22Rv1 (cell line): ENCODE results near the gene ATP5F1E.
A peak's percentile ranks its signal among the peaks of the same experiment; 100 is the strongest.
"Not testable (repeated sequence)": the region's sequence is repeated elsewhere in the genome, so short reads cannot be mapped to it uniquely, and the experiment has no call there.

ENCODE experiments used
- H3K27ac ChIP-seq: fragments of 450-650 bp; 2 replicates; pipeline ENCODE4 v1.5.1; 2017
- ZFX ChIP-seq: fragments of 450-650 bp; IDR thresholded peaks from 2 replicates; pipeline ENCODE4 v1.6.1; 2017; ENCODE audit warnings: antibody characterized with exemption, borderline replicate concordance
- TF ChIP-seq, protein P1 (sequence below): fragments of 450-650 bp; IDR thresholded peaks from 2 replicates; pipeline ENCODE4 v1.5.1; 2017; ENCODE audit warnings: mild to moderate bottlenecking

Gene ATP5F1E

DNA sequence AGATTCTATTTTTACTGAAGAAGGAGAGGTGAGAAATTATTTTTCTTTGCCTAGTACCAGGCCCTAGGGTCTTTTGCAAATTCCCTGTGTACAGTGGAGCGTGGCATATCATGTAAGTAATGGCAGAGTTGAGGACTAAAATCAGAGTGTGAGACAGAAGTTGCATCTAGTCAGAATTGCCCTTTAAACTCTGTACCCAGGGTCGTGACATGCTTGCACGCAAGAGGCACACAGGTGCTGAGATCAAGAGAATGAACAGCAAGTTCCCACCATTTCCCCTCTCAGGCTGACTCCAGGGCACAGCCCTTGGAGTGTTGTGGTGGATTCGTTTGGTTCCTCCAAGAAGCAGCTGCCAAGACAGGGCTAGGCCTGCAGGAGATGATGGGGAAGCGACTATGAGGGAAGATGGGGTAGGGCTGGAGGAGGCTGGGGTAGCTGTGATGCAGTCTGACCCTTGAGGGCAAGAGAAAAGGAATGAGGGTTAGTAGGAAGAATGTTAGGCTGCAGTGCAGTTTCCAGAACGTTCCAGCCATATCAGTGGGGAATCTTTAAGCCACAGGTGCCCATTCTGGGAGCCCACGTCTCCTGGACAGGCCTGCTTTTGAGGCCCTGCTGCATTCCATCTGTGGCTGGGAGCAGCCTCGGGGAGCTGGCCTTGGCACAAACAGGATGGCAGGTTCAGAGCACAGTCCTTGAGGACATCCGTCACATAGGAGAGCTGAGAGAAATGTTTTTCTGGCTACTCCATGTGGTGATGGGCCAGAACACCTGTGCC lies 44.2 kb downstream of the ATP5F1E start:
- TF ChIP-seq, protein P1, sequence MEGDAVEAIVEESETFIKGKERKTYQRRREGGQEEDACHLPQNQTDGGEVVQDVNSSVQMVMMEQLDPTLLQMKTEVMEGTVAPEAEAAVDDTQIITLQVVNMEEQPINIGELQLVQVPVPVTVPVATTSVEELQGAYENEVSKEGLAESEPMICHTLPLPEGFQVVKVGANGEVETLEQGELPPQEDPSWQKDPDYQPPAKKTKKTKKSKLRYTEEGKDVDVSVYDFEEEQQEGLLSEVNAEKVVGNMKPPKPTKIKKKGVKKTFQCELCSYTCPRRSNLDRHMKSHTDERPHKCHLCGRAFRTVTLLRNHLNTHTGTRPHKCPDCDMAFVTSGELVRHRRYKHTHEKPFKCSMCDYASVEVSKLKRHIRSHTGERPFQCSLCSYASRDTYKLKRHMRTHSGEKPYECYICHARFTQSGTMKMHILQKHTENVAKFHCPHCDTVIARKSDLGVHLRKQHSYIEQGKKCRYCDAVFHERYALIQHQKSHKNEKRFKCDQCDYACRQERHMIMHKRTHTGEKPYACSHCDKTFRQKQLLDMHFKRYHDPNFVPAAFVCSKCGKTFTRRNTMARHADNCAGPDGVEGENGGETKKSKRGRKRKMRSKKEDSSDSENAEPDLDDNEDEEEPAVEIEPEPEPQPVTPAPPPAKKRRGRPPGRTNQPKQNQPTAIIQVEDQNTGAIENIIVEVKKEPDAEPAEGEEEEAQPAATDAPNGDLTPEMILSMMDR: no peak
- no peak for TF ChIP-seq ZFX
- H3K27ac ChIP-seq: no peak overlapping the region

DNA sequence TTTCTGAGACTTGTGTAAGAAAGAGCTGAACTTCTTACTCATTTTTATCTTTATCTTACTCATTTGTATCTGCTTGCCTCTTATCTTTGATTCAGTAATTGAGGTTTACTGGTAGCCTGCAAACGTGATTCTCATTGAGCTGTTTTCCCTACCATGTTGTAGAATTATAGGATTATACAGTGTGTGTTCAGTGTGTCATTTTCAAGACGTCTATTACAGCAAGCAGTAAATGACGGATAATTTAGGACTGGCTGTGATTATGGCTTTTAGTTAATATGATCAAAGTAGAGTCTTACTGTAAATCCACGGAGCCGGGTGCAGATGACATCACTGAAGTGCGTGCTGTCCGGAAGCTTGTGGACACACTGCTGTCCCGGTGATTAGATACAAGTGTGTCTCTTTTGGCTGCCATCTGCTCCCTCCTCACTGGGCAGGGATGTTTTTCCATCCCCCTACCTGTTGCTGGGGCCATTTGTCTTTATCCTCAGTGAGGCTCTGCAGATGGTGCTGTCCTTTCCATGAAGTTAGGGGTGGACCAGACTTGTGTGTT lies 45.1 kb downstream of the ATP5F1E start:
- H3K27ac ChIP-seq: no peak overlapping the region
- TF ChIP-seq, protein P1: no peak
- TF ChIP-seq ZFX: no peak

- TF ChIP-seq, protein P1: no peak
- TF ChIP-seq ZFX: no peak
- no peak overlapping the region for H3K27ac ChIP-seq
Measured at GRCh38 chr20:58986286-58986967, 45.7 kb downstream of the ATP5F1E start.

GRCh38 chr20:58985656-58986055 lies 46.5 kb downstream of the ATP5F1E start:
- TF ChIP-seq, protein P1: no peak
- TF ChIP-seq ZFX: no peak
- no peak overlapping the region for H3K27ac ChIP-seq

DNA sequence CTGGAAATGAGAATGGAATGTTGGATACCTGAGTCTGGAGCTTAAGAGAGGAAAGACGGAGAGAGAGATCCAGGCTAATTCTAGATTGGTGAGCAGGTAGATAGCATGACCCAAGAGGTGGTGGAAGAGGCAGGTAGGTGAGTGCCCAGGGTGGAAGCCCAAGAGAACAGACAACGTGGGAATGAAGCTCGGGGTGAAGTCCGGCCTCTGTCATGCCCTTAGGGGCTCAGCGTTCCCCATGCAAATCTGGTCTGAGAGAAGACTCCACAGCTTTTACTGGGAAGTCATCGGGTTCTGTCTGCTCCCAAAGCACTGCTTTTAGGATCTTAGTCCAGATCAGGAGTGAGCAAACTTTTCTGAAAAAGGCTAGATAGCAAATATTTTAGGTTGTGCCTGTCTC lies 47.4 kb downstream of the ATP5F1E start:
- no peak overlapping the region for H3K27ac ChIP-seq
- TF ChIP-seq, protein P1: no peak
- no peak for TF ChIP-seq ZFX

GRCh38 chr20:58983115-58983468 lies 49.0 kb downstream of the ATP5F1E start:
- H3K27ac ChIP-seq: not testable (repeated sequence)

DNA sequence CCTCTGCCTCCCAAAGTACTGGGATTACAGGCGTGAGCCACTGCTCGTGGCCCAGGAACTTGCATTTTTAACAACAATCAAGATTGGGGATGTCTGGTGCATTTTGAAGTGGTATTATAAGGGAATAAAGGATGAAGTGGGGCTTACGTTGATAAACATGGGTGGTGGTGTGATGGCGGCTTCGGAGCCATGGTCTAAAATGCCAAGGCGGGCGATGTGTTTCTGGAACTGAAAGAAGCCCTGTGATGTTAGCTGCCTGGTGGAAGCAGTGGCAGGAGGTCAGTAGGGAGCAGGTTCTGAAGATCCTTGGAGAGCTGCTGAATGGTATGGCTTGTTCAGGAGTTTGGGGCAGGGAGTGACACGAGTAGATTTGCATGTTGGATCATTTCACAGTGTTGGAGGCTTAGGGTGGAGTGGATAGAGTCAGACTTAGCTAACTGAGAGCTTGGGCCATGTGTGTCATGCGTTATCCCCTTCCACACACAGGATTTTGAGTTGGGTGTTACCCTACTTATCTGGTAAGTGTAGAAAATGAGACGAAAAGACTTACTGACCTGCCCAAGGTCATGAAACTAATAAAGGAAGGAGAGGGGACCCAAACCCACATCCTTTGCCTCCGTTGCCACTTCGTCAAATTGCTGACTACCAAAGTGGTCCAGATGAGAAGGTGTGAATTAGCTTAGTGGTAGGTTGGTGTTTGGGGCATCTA lies 49.6 kb downstream of the ATP5F1E start:
- no peak for TF ChIP-seq ZFX
- TF ChIP-seq, protein P1: no peak
- H3K27ac ChIP-seq: peak overlapping the region; percentile 76; the same call in 1 of the 2 replicates
